GM12892 (cell line): ENCODE results near the gene VWC2.

ENCODE experiments used
- DNase-seq: peaks from one replicate; pipeline ENCODE4 v3.0.0; 2011; ENCODE audit not compliant: insufficient read length
- FAIRE-seq: peaks from 2 replicates; lab custom pipeline; 2011; peaks lifted over from hg19 to GRCh38; lab: Jason Lieb, UNC
- POLR2A ChIP-seq: IDR thresholded peaks from 2 replicates; pipeline ENCODE4 v1.6.1; 2011; ENCODE audit warnings: low read depth, low read length, control low read depth
- POLR2AphosphoS5 ChIP-seq: IDR thresholded peaks from 2 replicates; pipeline ENCODE4 v1.6.1; 2011; ENCODE audit warnings: low read depth, low read length, control low read depth
- TAF1 ChIP-seq: IDR thresholded peaks from 2 replicates; pipeline ENCODE4 v1.6.1; 2011; ENCODE audit warnings: low read depth, mild to moderate bottlenecking, control low read depth, low read length, borderline replicate concordance

VWC2 gene

DNA sequence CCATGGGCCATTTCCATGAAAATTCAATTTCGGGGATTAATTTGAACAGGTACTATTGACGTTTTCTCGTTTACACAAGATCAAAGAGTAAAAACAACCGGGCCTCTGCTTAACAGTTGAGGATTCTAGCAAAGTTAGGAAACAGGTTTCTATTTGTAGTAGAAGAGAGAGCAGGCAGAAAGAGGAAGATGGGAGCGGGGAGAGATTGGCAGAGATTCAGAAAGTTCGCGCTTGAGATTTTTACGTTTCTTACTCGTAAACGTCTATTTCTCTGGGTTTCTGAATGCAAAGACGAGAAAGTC, 571 bp upstream of the VWC2 start:
- no peak for TF ChIP-seq POLR2A
- TF ChIP-seq POLR2AphosphoS5: no peak
- no peak for TF ChIP-seq TAF1
- FAIRE-seq (no peak), DNase-seq (no peak)

DNA sequence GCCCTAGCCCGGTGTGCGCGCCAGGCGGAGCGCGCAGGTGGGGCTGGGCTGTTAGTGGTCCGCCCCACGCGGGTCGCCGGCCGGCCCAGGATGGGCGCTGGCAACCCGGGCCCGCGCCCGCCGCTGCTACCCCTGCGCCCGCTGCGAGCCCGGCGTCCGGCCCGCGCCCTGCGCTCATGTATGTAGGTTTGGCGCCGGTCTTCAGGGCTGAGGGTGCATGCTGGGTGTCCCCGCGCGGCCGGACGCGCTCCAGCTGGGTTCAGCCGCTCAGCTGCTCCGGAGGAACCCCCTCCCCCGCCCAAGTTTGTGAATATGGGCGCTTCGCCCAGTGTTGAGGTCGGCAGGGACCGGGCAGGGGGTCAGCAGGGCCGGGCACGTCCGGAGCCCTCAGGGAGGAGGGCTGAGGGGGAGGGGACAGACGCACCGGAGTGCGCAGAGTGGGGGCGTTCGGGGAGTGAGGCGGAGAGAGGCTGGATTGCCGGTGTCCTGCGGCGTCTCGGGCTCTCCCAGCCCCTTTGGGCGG, 559 bp downstream of the VWC2 start:
- no peak for DNase-seq
- no peak for FAIRE-seq

DNA sequence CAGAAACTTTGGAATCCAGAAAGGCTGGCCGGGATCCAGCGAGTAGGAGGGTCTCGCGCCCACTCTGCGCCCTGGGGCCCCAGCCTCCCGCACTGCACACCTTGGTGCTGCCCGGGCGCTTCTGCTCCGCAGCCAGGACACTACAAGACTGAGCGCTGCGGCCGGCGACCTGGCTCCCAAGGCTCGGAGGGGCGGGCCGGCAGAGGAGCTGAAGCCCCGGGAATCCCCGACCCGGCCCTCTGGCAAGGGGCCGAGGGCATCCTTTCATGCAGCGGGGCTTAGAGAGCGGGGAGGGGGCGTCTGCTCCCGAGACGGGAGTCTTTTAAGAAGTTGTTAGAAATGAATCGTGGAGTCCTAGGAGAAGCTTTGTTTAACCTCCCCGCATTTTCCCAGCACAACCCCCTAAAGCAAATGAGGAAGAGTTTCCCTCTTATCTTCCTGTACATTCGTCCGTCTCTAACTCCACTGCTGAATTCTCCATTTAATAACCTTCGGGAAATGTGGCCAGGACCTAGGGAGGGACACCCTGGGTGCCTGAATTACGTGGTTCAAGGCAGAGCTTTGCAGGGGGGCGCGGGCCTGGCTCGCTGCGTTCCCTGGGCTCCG, 1.1 kb downstream of the VWC2 start:
- DNase-seq (no peak), FAIRE-seq (no peak)
- TF ChIP-seq POLR2A (no peak), POLR2AphosphoS5 (no peak), TAF1 (no peak)

More for the DNA sequence above, 559 bp downstream of the VWC2 start:
- TF ChIP-seq POLR2A (no peak), POLR2AphosphoS5 (no peak), TAF1 (no peak)

DNA sequence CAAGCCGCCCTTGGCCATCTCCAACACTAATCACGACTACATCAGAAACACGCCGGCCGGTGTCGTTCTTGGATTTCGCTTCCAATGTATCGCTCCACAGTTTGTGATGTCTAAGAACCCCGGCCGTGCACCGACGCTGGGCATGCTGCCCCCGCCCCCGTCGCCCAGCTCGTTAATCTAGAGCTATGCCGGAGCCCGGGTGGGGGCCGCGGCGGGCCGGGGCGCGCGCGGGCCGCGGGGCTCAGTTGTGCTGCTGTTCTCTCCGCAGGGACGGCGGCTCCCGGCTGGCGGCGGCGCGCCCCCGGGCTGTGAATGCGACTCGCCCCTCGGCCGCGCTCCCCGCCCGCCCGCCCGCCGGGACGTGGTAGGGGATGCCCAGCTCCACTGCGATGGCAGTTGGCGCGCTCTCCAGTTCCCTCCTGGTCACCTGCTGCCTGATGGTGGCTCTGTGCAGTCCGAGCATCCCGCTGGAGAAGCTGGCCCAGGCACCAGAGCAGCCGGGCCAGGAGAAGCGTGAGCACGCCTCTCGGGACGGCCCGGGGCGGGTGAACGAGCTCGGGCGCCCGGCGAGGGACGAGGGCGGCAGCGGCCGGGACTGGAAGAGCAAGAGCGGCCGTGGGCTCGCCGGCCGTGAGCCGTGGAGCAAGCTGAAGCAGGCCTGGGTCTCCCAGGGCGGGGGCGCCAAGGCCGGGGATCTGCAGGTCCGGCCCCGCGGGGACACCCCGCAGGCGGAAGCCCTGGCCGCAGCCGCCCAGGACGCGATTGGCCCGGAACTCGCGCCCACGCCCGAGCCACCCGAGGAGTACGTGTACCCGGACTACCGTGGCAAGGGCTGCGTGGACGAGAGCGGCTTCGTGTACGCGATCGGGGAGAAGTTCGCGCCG, 1.9 kb downstream of the VWC2 start:
- TF ChIP-seq POLR2AphosphoS5: no peak
- no peak for TF ChIP-seq POLR2A
- TF ChIP-seq TAF1: no peak
- no peak for FAIRE-seq
- DNase-seq: peak; percentile 26

DNA sequence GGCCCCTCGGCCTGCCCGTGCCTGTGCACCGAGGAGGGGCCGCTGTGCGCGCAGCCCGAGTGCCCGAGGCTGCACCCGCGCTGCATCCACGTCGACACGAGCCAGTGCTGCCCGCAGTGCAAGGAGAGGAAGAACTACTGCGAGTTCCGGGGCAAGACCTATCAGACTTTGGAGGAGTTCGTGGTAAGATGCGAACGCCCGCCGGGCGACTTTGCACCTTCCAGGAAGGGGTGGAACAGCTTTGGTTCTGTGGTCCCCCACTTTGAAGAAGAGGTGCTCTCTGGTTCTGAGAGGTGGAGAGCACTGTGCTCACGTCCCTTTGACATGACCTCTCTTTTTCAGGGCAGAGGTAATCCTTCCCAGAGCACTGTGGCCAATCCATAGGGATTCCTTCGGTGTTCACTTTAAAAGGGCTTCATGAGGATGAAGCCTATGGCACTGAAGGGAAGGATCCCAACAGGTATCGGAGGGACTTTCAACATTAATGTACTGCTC, 2.6 kb downstream of the VWC2 start:
- DNase-seq (no peak), FAIRE-seq (peak; percentile 58)
- TF ChIP-seq POLR2AphosphoS5 (no peak), POLR2A (no peak), TAF1 (no peak)

DNA sequence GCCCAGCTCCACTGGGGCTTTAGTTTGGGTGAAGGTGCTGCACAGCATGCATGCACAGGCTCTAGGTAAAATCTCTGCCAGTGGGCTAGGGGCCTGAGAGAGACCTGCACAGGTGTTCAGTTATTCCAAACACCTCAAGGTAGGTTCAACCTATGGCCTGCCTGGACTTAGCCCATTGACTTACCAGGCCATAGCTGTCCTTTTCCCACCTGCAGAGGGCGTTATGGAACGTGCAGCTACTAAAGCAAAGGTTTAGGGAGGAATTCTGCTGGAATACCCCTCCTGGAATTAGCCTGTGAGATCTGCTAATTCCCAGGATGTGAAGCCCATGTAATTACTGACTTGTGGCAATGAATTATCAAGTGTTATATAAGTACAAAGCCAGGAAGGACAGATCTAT, 3.6 kb downstream of the VWC2 start:
- TF ChIP-seq POLR2A (no peak), TAF1 (no peak), POLR2AphosphoS5 (no peak)
- FAIRE-seq (no peak), DNase-seq (no peak)

DNA sequence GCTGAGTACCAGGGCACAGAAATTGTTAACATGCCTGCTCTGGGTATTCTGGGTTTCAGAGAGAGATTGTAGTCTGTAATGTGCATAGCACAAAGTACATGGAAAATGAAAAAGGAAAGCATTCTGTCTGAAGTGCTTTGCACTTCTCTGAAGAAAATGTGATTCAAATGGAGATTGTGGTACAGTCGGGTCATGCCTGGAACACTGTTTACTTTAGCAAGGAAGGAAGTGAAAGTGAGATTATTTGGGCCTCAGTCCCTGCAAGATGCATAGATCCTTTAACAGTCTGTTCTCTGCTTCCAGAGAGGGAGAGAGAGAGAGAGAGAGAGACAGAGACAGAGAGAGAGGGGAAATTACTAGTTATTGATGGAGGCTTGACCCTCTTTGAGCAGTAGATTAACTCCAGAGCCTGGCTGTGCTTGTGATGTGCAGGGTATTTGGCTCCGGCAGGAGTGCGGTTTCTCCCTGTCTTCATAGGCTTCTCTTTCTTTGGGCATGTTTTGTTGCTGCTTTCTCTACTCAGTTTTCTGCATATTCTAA, 5.4 kb downstream of the VWC2 start:
- peak; percentile 65 for FAIRE-seq
- TF ChIP-seq POLR2A (no peak), TAF1 (no peak), POLR2AphosphoS5 (no peak)
- no peak for DNase-seq

DNA sequence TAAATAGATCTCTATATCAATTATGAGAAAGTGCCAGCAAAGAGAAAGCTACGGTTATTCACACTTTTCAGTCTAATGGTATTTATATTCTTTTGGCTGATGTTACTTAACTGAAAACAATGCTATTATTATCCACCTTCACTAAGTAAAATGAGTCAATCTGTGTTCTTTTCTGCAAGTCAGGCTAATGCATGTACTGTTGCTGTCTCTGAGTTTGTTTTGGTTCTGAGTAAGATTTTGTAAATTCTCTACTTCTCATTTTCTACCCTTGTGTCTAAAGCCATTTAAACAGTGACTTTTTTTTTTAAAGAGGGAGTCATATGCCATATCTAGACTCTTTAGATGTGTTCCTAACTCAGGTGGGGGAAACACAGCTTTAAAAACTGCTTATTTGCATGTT, 7.5 kb downstream of the VWC2 start:
- TF ChIP-seq POLR2AphosphoS5 (no peak), TAF1 (no peak), POLR2A (no peak)
- FAIRE-seq (no peak), DNase-seq (no peak)

DNA sequence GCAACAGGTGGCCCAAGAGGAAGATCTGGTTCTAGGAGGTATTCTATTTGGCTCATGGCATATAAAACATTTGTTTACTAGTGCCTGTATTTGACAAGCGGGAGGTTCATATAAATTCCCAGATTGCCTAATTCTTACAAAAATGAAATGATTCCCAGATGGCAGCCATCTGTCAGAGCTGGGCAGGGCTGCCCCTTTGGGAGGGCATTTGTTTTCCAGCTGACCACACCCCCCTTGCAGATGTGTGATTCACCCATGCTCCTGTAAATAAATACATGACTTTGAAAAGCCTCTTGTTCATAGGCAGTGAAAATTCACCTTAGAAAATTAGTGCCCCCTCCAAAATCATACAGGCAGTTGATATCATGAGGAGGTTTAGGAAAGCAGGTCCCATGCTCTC, 8.6 kb downstream of the VWC2 start:
- no peak for DNase-seq
- FAIRE-seq: no peak
- TF ChIP-seq POLR2A (no peak), POLR2AphosphoS5 (no peak), TAF1 (no peak)

DNA sequence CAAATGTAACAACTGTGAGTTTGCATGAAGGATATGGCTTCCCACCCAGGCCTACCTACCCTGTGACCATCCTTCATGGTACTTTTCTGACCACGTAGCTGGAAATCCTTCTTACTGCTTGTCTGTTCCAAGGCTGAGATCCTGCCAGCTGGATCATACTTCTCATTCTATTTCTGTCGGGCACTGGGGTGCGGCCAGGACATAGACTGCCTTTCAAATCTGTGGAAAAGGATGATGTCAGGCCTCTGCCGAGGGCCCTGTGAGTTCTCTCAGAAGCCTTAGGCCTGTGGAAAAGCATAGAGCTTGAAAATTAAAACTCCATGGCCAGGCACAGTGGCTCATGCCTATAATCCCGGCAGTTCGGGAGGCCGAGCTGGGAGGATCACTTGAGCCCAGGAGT, 10.0 kb downstream of the VWC2 start:
- TF ChIP-seq POLR2AphosphoS5 (no peak), TAF1 (no peak), POLR2A (no peak)
- FAIRE-seq: no peak
- DNase-seq: no peak

DNA sequence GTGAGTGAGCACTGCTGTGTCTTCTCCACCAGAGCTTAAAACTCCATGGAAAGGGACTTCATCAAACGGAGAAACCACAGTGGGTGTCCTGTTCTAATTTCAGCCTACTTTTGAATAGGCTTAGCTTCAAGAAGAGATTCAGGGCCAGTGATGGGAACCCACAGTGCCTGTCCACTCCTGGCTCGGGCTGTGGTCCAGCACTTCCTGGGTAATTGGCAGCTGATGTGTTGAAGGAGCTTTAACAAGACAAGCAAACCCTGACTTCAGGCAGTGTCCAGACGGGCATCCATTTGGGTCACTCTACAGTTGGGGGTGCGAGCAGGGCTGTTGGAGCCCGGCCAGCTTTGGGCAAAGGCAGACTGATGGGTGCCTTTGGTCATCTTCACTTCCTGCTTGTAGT, 14.5 kb downstream of the VWC2 start:
- FAIRE-seq (no peak), DNase-seq (no peak)
- TF ChIP-seq POLR2AphosphoS5: no peak
- no peak for TF ChIP-seq TAF1
- TF ChIP-seq POLR2A: no peak
